GM10266 (cell line): ENCODE data around the gene ANXA9.
A peak's percentile ranks its signal among the peaks of the same experiment; 100 is the strongest.

Experiments
- DNase-seq: peaks from one replicate; pipeline ENCODE4 v3.0.0; 2012; ENCODE audit errors: extremely low spot score
- CTCF ChIP-seq: IDR thresholded peaks from 2 replicates; pipeline ENCODE4 v1.5.1; 2012; ENCODE audit warnings: mild to moderate bottlenecking, low read depth; ENCODE audit not compliant: control insufficient read depth, insufficient read depth; ENCODE audit errors: missing control alignments

ANXA9 gene

GRCh38 chr1:151011154-151011850 lies 29.2 kb downstream of the ANXA9 start:
- TF ChIP-seq CTCF, result no peak
- no peak for DNase-seq

DNA sequence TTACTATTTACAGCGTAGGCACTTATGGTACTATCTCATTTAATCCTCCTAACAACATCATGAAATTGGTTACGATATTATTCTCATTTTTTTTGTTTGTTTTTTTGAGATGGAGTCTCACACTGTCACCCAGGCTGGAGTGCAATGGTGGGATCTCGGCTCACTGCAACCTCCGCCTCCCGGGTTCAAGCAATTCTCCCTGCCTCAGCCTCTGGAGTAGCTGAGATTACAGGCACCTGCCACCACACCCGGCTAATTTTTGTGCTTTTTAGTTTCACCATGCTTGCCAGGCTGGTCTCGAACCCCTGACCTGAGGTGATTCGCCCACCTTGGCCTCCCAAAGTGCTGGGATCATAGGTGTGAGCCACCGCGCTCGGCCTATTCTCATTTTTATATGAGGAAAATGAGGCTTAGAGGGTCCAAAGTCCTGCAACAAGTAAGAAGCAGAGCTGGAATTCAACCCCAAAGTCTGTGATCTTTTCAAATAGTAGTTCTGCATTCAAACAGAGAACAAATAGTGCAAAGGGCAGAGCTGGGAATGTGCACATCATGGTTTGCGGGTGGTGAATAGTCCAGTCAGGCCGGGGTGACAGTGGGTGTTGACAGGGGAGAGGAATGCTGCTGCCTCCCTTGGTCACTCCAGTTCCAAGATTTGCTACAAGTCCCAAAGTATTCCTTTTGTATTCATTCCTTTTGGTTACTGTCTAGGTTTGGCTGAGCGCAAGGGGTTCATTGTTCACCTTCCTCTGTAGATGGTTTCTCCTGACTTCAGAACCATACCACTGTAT lies 30.8 kb downstream of the ANXA9 start:
- DNase-seq, result no peak
- no peak for TF ChIP-seq CTCF

DNA sequence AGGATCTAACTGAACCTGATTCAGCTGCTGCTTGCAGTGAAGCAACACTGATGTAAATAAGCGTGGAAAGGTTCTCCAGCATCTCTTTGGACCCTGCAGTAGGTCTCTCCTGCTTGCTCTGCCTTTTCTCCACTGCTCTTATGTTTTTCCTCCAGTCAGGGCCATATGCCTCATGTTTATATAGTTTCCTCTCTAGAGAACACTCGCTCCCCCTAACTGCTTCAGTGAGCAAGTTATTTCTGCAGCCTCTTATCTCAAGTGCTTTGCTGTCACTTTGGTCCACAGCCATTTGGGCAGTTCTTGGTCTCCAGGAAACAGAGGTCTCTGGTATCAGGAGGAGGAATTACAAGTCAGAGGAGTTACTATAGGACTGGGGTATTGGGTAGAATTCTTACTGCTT lies 31.4 kb downstream of the ANXA9 start:
- DNase-seq, result no peak
- TF ChIP-seq CTCF, result no peak

GRCh38 chr1:151024540-151025146 lies 42.6 kb downstream of the ANXA9 start:
- TF ChIP-seq CTCF, result peak; percentile 85
- DNase-seq, result peak; percentile 77

GRCh38 chr1:151026460-151026859 lies 44.4 kb downstream of the ANXA9 start:
- DNase-seq, result no peak
- TF ChIP-seq CTCF, result no peak

GRCh38 chr1:151032164-151032563 lies 50.1 kb downstream of the ANXA9 start:
- no peak for TF ChIP-seq CTCF
- no peak for DNase-seq

DNA sequence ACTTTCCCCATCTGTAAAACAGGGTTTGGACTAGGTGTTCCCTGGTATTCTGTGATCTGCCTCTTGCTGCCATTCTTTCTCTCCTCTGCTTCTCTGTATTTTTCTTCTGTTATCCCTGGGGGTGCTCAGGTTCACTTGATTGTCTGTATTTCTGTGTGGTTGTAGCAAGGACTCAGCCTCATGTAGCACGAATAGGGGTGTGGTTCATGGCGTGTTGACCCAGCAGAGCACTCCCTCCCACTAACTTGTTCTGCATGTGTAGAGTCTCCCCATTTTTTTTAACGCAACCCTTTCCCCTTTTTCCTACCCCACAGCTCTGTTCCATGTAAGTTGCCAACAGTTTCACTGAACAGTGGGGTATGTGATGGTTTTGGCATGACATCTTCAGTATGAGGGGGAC lies 53.1 kb downstream of the ANXA9 start:
- no peak for TF ChIP-seq CTCF
- no peak for DNase-seq
